HG02763 (cell line): Measurements from ENCODE around the gene FAM168A.
"Not testable (repeated sequence)": the region's sequence is repeated elsewhere in the genome, so short reads cannot be mapped to it uniquely, and the experiment has no call there.

ENCODE experiments used
- ATAC-seq: cut with Tn5 transposase; IDR thresholded peaks from one replicate; pipeline ENCODE4 v1.9.1; 2021; ENCODE audit warnings: mild to moderate bottlenecking, moderate library complexity; ENCODE audit not compliant: unreplicated experiment

Gene FAM168A

DNA sequence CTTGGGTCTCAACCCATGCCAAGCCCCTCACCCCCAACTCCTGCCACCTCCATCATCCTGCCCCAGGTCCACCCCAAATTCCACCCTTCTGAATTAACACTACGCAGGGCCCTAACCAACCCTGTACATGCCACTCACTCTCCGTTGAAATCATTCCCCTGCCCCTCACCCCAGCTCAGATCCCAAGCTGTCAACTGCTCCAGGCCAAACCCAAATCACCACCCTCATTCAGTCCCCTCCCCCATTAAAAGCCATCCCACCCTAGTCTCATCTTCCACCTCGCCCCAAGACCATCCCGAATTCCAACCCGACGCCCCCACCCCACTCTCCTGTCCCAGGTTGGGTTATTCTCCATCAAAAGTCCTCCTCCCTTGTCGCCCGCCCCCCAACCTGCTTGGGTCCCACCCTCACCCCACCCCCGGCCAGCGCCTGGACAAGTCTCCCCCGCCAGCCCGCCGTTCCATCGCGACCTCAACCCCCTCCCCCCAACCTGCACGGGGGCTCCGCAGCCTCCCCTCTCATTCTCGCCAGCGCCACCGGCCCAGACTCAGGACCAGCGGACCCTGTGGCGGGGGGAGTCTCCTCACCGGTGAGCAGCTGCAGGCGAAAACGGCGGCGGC lies 466 bp downstream of the FAM168A start:
- no peak for ATAC-seq

DNA sequence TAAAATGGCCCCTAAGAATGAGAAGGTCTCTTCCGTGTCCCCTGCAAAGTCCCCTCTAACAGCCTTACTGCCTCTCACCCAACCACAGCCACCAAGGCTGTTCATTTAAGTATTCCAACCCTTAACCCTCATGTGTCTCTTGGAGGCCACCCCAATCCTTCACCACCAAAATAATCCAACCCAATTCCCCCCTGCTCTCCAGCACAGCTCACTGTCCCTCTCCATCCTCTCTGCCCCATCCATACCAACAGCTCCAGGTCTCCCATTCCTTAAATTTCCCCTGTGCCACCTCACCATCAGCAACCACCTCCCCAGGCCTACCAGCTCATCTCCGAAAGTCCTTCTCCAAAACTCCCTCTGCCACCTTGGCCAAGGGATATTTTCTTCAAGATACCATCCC lies 1.4 kb downstream of the FAM168A start:
- no peak for ATAC-seq

DNA sequence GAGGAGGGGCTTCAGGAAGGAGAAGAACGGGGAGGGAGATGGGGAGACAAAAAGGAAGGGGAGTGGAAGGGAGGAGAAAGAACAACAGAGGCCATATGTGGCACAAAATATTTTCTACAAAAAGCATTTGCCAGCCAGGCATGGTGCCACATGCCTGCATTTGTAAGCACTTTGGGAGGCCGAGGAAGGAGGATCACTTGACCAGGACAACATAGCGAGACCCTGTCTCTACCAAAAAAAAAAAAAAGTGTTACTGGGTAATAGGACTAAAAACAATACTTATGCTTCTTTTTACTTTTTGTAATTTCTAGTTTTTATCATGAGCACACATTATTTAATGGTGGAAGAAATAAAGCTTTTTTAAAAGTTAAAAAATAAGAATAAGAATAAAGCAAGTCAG lies 5.3 kb downstream of the FAM168A start:
- no peak for ATAC-seq

DNA sequence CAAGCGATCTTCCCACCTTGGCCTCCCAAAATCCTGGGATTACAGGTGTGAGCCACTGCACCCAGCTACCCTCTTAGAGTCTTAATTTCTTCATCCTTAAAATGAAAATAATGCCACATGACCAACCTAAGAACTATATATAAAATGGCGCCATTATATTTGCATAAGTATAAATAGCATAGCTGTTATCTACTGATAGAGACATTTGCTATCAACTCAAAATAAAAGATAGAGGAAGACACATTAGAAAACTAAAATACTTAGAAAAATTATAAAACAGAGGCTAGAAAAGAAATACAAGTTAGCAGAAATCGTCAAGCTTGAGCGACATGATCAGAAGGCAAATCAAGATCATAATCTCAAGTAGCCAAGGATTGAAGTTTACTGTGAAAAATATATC lies 6.2 kb downstream of the FAM168A start:
- ATAC-seq: no peak

DNA sequence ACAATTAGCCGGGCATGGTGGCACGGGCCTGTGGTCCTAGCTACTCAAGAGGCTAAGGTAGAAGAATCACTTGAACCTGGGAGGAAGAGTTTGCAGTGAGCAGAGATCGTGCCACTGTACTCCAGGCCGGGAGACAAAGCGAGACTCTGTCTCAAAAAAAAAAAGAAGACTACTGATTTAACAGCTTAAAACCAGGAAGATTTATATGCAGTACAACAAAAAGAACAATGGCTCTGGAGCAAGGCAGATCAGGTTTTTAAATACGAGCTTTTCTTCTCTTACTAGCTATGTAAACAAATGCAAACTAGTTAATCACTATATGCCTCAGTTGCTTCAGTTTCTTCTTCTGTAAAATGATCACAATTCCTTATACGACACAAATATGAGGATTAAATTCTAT lies 6.9 kb downstream of the FAM168A start:
- no peak for ATAC-seq

DNA sequence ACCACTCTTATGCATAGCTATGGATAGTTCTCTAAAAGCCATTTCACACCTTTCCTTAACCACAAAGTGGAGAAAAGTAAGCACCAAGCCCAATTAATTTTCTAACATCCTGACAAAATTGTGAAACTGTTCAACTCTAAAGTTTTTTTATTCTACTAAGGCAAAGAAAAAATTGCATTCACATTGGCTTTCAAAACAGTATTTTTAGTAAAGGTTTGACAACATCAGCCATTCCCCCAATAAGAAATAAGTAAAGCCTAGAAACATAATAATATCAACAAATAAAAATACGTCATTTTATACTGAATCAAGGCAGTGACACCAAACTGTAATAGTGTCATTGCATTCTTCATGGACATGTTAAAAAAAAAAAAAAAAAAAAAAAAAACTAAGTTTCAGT lies 11.1 kb downstream of the FAM168A start:
- no peak for ATAC-seq

DNA sequence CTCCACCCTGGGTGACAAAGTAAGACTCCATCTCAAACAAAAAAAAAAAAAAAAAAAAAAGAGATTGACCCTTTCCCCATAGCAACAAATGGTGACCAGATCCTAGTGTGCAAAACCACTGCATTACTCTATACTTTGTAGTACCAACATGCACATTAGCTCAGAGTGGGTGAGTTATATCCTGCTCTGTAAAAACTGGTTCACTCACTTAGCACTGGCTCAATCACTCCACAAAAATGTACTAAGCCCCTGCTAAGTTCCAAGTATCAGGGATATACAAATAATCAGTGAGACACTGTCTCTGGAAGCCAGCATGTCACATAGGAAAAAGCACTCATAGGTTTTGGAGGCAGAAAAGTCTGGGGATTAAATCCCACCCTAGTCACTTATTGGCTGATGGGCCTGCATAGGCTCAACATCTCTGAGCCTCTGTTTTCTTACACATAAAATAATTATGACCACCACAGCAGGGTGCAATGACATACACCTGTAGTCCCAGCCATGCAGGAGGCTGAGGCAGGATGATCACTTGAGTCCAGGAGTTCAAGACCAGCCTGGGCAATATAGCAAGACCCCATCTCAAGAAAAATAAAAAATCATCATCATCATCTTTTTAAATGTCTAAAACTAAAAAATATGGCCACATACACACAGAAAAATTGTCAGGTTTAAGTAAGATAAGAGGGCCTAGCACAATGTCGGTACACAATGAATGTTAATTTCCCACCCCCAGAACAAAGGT lies 11.9 kb downstream of the FAM168A start:
- no peak for ATAC-seq

DNA sequence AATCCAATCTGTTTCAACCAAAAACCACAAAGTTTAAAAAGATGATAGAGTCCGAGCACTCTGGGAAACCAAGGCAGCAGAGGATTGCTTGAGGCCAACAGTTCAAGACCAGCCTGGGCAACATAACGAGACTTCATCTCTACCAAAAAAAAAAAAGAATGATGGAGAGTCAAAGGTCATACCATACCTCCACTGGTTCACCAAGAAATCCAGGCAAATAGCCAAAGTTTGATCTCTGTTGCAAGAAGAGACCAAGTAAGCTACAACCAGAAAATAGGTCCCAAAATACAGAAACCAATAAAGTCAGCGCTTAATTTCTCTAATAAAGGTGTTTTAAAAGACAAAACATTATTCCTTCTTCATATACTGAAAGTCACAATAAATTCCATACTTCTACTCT lies 13.1 kb downstream of the FAM168A start:
- ATAC-seq: no peak

DNA sequence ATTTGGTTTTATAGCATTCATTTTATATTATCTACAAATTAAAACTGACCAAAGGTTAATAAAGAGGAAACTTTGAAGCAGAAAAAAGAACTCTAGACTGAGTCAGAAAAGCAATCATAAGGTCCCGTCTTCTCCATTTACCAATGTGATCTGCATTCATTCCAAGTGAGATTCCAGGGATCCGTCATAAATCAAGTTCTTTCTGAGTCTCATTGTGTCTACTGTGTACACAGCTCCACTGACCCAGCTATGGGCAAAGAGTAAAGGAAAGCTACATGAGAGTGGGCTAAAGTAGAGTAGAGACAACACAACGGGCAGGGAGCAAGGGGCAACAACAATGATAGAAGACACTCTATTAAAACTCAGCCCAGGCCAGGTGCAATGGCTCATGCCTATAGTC lies 15.3 kb downstream of the FAM168A start:
- ATAC-seq: no peak

DNA sequence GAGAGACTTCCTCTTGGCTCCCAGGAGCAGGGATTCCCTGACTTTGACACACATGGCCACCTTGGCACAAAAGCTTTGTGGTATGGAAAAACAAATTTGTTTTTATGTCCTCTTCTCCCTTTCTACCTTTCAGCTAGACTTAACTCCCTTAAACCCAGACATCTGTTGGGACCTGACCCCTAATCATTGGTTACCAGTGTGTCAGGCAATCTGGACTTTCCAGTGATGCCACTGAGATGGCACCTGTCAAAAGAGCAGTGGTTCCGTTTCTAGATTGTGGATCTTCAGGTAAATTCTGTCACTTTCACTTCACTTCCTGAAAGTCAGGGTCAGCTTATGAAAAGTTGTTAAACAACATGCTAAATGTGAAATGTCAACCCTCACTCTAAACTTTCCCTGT lies 17.2 kb downstream of the FAM168A start:
- not testable (repeated sequence) for ATAC-seq

DNA sequence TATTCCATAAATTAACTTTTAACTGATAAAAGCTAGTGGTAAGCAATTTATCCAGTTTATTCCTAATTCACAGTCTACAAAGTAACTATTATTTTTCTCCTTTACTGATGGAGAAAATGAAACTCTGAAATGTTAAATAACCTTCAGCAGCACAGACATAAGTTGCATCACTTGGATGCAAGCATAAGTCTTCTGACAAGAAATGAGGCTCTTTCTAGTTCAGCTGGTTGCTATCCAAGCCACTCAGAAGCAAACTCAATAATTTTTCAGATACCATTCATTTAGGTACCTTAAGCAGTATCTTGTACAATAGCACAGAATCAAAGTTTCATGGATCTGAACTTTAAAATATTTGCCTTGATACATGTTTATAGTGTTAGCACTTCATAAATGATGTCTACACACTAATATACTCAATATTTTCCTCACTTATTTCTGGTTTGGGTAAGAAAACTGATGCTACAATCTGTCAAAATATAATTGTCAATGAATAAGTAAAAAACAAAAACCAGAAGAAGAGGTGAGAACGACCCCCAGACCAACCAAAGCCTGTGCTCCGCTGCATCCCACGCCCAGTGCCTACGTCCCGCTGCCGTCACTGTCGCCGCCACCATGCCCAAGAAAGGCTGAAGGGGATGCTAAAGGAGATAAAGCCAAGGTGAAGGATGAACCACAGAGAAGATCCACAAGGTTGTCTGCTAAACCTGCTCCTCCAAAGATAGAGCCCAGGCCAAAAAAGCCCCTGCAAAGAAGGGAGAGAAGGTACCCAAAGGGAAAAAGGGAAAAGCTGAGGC lies 18.1 kb downstream of the FAM168A start:
- ATAC-seq: no peak

DNA sequence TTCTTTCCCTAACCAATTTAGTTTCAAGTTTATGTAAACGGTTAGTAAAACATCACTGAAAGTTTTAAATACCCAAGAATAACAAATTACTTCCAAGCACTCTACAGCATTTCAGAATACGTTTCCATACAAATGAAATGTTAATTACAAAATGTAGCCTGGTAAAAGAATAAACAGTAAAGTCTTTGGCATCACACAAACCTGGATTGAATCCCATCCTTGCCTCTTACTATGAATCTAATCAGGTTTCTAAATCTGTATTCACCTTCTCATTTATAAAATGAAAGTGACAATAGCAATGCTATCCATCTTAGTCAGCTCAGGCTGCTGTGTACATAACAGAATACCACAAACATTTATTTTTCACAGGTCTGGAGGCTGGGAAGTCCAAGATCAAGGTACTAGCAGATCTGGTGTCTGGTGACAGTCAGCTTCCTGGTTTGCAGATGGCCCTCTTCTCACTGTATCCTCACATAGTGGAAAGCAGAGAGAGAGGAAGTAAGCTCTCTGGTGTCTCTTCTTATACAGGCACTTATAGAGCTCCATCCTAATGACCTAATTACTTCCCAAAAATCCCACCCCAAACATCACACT lies 19.2 kb downstream of the FAM168A start:
- ATAC-seq: no peak

DNA sequence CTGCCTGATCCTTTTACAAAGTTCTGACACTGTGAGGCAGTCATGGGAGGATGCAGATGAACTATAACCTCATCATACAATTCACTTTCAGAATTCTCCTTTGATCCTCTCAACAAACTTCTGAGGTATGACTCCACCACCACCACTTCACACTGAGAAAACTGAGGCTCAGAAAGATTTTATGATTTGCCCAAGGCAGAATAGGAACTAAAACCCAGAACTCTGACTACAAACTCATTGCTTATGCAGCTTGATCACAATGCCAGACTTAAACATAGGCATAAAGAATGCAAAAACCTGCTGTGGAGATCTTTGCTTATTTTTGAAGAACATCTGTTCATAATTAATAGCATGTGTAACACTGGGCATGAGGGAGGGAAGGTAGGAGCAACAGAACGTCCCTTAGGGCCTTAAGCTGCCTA lies 20.4 kb downstream of the FAM168A start:
- ATAC-seq: no peak

DNA sequence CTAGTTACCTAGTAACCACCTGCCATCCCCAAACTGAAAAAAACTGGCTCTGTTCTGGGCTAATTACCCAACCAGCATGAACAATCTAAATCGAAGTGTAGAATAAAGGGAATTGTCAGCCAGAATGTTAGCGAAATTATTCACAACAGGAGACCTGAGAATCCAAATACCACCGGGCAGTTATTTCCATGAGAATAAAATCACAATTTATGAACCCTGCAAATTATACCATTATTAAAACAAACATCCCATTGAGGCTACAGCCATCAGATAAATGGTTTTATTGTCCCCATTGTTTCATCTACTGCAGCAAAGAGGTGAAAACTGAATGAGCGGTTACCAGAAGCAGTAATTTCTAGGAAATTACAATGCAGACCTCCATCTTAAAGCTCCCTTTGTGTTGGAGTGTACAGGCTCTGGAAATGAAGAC lies 21.7 kb downstream of the FAM168A start:
- no peak for ATAC-seq

DNA sequence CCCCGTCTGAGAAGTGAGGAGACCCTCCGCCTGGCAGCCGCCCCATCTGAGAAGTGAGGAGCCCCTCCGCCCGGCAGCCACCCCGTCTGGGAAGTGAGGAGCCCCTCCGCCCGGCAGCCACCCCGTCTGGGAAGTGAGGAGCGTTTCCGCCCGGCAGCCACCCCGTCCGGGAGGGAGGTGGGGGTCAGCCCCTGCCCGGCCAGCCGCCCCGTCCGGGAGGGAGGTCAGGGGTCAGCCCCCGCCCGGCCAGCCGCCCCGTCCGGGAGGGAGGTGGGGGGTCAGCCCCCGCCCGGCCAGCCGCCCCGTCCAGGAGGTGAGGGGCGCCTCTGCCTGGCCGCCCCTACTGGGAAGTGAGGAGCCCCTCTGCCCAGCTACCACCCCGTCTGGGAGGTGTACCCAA lies 25.9 kb downstream of the FAM168A start:
- not testable (repeated sequence) for ATAC-seq

DNA sequence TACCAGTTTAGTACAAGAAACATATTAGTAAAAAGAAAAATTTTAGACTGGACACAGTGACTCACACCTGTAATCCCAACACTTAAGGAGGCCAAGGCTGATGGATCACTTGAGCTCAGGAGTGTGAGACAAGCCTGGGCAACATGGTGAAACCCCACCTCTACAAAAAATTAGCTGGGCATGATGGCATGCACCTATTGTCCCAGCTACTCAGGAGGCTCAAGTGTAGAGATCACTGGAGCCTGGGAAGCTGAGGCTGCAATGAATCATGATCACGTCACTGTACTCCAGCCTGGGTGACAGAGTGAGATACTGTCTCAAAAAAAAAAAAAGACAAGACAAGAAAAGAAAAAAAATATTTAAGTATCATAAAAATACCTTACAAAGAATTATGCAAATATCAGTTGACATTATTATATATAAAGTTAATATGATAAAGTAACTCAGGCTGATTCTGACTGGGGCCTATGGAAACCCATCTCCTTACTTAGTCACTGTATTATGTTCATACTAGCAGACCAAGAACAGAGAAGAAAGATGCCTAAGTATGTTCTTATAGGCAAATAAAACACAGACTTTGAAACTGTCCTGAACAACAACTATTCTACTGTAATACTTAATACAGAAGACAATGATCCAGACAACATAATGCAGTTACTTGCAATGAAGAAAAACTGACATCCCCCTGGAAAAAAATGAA lies 27.3 kb downstream of the FAM168A start:
- no peak for ATAC-seq

DNA sequence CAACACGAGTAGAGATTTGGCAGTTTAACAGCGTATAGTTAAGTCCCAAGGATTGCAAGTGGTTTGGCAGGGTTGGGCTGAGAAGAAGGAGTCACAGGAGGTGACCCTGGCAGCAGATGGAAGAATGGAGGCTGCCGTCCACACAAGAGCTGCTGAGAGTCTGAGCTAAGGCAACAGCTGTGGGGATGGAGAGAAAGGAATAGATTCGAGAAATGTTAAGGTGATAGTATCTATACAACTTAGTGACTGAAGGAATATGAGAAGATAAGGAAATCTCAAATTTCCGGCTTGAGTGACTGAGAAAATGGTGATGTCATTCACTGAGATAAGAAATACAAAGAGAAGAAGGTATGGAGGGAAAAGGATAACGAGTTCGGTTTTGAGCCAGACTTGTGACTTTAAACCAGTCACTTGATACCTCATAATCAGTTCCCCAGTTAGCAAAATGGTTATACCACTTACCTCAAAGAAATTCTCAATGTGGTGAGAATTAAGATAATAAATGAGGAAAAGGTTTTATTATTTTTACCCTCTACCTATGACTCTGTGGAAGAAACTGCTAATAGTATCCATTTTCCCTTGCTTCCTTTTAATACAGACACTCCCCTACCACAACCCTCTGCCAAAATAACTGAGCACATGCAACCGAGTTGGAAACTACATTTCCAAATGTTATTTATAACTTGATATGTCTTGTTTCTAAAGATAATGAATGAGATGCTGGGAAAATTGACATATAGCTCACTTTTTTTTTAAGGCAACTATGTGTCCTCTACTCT lies 30.7 kb downstream of the FAM168A start:
- no peak for ATAC-seq

DNA sequence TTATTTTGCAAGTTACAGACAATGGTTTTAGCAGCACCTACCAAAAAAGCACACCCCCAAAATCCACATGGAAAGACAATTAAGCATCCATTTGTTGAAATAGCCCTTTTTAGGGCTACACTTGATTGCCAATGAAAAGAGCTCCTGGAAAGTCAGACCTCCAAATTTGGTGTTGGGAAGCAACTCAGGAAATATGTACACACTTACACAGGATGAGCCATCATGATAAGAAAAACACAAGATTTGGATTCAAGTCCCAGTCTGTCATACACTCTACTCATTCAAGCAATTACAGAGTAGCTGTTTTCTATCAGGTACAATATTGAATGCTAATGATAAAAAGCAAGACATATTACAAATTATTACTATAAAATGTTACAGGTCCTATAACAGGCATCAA lies 31.5 kb downstream of the FAM168A start:
- no peak for ATAC-seq

DNA sequence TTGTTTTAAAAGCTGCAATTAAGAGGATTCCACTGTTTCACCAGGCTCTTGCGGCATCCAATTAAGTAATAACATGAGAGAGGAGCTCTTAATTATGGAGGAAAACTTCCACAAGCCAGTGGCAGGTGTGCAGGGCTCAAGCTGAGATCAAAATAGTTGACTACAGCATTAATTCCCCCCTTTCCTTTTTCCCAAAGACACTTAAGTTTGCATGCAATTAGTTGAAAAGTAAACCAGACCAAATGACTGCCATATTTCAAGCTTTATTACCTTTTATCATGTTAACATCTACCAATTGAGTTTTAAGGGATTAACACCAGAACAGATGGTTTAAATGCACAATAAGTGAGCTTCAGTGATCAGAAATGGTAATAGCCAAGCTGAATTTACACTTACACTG lies 32.1 kb downstream of the FAM168A start:
- no peak for ATAC-seq

DNA sequence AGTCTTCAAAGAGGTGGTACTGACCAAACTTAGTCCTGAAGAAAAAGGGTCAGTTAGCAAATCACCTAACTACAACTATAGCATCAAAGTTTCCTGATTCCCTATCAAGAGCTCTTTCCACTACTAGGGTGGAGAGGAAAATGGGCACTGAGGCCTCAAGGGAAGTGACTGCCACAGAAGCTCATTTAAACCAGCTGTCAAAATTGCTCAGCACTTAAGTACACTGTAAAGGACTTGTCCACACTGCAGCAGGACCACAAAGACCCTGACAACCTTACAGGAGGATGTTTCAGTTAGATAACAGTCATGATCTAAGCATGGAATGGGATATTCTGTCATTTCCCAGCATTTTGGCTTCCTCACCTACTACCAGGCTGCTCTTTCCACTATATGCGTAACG lies 33.0 kb downstream of the FAM168A start:
- no peak for ATAC-seq
